Thoracic aorta (tissue), 2 donors: ENCODE results near the gene INPP5D. TPM values are rescaled to one million over a fixed set of nuclear protein-coding genes. Genes with fewer than 3 reads are reported as not detected.

Experiments used
- ATAC-seq: fragments of 150-250 bp; one replicate; pipeline ENCODE4 v1.8.0; 2017; ENCODE audit warnings: low read depth; ENCODE audit not compliant: insufficient number of reproducible peaks, low FRiP score
- DNase-seq: peaks from one replicate; pipeline ENCODE4 v3.0.0-alpha.2; 2020; ENCODE audit warnings: low spot score
- H3K27ac ChIP-seq, 2 donors: fragments of 200-600 bp; sonication (generic); 1 replicate in 1 of 2; 2 replicates in 1 of 2; pipeline ENCODE4 v1.5.1; 2016; ENCODE audit warnings: mild to moderate bottlenecking in 2 of 2, moderate library complexity in 2 of 2
- H3K27me3 ChIP-seq: fragments of 200-600 bp; sonication (generic); replicated peaks from 2 replicates; pipeline ENCODE4 v1.6.0; 2016; ENCODE audit warnings: mild to moderate bottlenecking; ENCODE audit not compliant: insufficient read depth
- H3K36me3 ChIP-seq: fragments of 200-600 bp; sonication (generic); one replicate; pipeline ENCODE4 v1.5.1; 2016
- H3K4me1 ChIP-seq, 2 donors: fragments of 200-600 bp; sonication (generic); 1 replicate in 1 of 2; 2 replicates in 1 of 2; pipeline versions ENCODE4 v1.5.1 to v1.6.0; 2016; ENCODE audit warnings: low read depth in 2 of 2, mild to moderate bottlenecking in 1 of 2; ENCODE audit not compliant: control insufficient read depth in 1 of 2
- H3K4me3 ChIP-seq: fragments of 200-600 bp; sonication (generic); 2 replicates; pipeline ENCODE4 v1.5.1; 2016; ENCODE audit warnings: mild to moderate bottlenecking
- H3K9me3 ChIP-seq: fragments of 200-600 bp; sonication (generic); 2 replicates; pipeline ENCODE4 v1.5.1; 2016
- CTCF ChIP-seq: fragments of 200-600 bp; sonication (generic); IDR thresholded peaks from one replicate; pipeline ENCODE4 v1.5.1; 2019; ENCODE audit warnings: antibody characterized with exemption
- total RNA-seq, 2 donors: library from RNA; depleted of rRNA; stranded (reverse); fragments of >200 nt; gene quantifications; one replicate each; pipeline versions ENCODE4 v1.1.0 to v1.2.3, GENCODE V29; 2016

Gene INPP5D
- total RNA-seq, 2 donors from 2014 or later: 24.2 to 49.7 TPM

GRCh38 chr2:233068762-233069418 is 8.7 kb downstream of the INPP5D start:
- Histone ChIP-seq H3K4me3 (no peak overlapping the region), H3K27me3 (no peaks in the 10 kb centered on the region), H3K36me3 (no peaks in the 10 kb centered on the region), H3K9me3 (no peaks in the 10 kb centered on the region), H3K4me1 (peaks cover 0 to 3% of the 10 kb centered on the region in 2 donors), H3K27ac (no peak overlapping the region)
- ATAC-seq (no peak), DNase-seq (no peak)
- TF ChIP-seq CTCF: no peak

GRCh38 chr2:233072838-233073237 is 12.7 kb downstream of the INPP5D start:
- H3K4me3 ChIP-seq: no peak overlapping the region
- H3K27ac ChIP-seq: no peak overlapping the region
- H3K9me3 ChIP-seq: no peaks in the 10 kb centered on the region
- H3K27me3 ChIP-seq: no peaks in the 10 kb centered on the region
- no peak for DNase-seq
- no peak for ATAC-seq
- no peaks in the 10 kb centered on the region for H3K36me3 ChIP-seq
- no peaks in the 10 kb centered on the region for H3K4me1 ChIP-seq
- TF ChIP-seq CTCF: no peak

GRCh38 chr2:233074106-233074505 is 14.0 kb downstream of the INPP5D start:
- H3K9me3 ChIP-seq: no peaks in the 10 kb centered on the region
- no peaks in the 10 kb centered on the region for H3K27me3 ChIP-seq
- H3K4me3 ChIP-seq: no peak overlapping the region
- H3K27ac ChIP-seq: no peak overlapping the region
- ATAC-seq (no peak), DNase-seq (no peak)
- H3K36me3 ChIP-seq: no peaks in the 10 kb centered on the region
- H3K4me1 ChIP-seq: no peaks in the 10 kb centered on the region
- no peak for TF ChIP-seq CTCF

- Histone ChIP-seq H3K27ac (no peak overlapping the region), H3K9me3 (no peaks in the 10 kb centered on the region), H3K27me3 (no peaks in the 10 kb centered on the region), H3K36me3 (no peaks in the 10 kb centered on the region), H3K4me1 (no peaks in the 10 kb centered on the region), H3K4me3 (no peak overlapping the region)
- TF ChIP-seq CTCF: no peak
- no peak for ATAC-seq
- no peak for DNase-seq
Observed at GRCh38 chr2:233075141-233075965, 15.2 kb downstream of the INPP5D start.

GRCh38 chr2:233075966-233076339 is 15.8 kb downstream of the INPP5D start:
- TF ChIP-seq CTCF: no peak
- no peak for DNase-seq
- Histone ChIP-seq H3K27ac (no peak overlapping the region), H3K36me3 (no peaks in the 10 kb centered on the region), H3K27me3 (no peaks in the 10 kb centered on the region), H3K4me3 (no peak overlapping the region), H3K4me1 (no peaks in the 10 kb centered on the region), H3K9me3 (no peaks in the 10 kb centered on the region)
- no peak for ATAC-seq
